Coronary artery (tissue), 2 donors: ENCODE measurements around the gene GOLGA1.

Experiments used
- DNase-seq: peaks from one replicate; pipeline ENCODE4 v3.0.0-alpha.2; 2017; ENCODE audit warnings: low spot score
- H3K27ac ChIP-seq, 2 donors: fragments of 200-600 bp; sonication (generic); one replicate each; pipeline ENCODE4 v1.5.1; 2016 to 2019
- H3K4me3 ChIP-seq: fragments of 200-600 bp; sonication (generic); 2 replicates; pipeline ENCODE4 v1.5.1; 2016; ENCODE audit warnings: mild to moderate bottlenecking, moderate library complexity
- TF ChIP-seq, protein P1 (sequence below): fragments of 200-600 bp; sonication (generic); IDR thresholded peaks from one replicate; pipeline ENCODE4 v1.5.1; 2019; ENCODE audit warnings: antibody characterized with exemption

GOLGA1 gene

GRCh38 chr9:124890179-124890578 is 50.7 kb downstream of the GOLGA1 start:
- no peak for DNase-seq
- TF ChIP-seq, protein P1, sequence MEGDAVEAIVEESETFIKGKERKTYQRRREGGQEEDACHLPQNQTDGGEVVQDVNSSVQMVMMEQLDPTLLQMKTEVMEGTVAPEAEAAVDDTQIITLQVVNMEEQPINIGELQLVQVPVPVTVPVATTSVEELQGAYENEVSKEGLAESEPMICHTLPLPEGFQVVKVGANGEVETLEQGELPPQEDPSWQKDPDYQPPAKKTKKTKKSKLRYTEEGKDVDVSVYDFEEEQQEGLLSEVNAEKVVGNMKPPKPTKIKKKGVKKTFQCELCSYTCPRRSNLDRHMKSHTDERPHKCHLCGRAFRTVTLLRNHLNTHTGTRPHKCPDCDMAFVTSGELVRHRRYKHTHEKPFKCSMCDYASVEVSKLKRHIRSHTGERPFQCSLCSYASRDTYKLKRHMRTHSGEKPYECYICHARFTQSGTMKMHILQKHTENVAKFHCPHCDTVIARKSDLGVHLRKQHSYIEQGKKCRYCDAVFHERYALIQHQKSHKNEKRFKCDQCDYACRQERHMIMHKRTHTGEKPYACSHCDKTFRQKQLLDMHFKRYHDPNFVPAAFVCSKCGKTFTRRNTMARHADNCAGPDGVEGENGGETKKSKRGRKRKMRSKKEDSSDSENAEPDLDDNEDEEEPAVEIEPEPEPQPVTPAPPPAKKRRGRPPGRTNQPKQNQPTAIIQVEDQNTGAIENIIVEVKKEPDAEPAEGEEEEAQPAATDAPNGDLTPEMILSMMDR: no peak
- Histone ChIP-seq H3K27ac (no peak overlapping the region), H3K4me3 (no peak overlapping the region)

DNA sequence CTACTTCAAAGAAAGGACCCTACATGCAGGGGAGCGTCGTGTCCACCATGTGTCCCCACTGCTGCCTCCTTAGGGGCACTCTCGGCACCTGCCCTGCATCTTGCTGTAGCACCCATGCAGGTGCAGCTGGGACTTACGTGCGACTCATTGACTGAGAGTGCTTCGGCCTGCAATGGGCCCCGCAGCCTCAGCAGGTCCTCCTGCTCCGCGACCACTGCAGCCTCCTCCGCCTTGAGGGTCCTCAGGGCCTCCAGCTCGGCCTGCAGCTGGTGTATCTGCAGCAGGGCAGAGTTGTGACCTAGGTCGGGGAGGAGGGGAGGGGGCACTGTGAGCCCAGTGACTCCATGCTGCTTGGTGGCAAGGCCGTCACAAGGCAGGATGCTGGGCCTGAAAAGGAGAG is 51.9 kb downstream of the GOLGA1 start:
- TF ChIP-seq, protein P1: no peak

DNA sequence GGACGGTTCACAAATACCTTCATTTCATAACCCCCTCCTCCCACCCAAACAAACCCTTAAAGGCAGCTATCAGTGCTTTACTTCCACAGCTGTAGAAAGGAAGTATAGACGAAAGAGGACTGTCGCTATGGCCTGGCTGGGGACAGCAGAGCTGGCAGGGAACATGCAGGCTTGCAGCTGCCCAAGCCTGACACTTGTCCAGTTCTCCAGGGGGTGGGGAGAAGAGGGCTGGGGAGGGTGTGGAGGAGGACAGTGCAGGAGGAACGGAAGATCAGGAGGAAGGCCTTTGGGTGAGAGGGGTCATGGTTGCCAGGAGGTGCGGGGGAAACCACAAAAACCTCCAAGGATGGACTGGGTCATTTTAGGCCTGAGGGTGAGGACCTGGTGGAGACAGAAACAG is 53.1 kb downstream of the GOLGA1 start:
- no peak for DNase-seq
- Histone ChIP-seq H3K4me3 (no peak overlapping the region), H3K27ac (no peak overlapping the region)
- TF ChIP-seq, protein P1: no peak

More for the DNA sequence above, 51.9 kb downstream of the GOLGA1 start:
- Histone ChIP-seq H3K4me3 (no peak overlapping the region), H3K27ac (no peak overlapping the region)
- DNase-seq: no peak

DNA sequence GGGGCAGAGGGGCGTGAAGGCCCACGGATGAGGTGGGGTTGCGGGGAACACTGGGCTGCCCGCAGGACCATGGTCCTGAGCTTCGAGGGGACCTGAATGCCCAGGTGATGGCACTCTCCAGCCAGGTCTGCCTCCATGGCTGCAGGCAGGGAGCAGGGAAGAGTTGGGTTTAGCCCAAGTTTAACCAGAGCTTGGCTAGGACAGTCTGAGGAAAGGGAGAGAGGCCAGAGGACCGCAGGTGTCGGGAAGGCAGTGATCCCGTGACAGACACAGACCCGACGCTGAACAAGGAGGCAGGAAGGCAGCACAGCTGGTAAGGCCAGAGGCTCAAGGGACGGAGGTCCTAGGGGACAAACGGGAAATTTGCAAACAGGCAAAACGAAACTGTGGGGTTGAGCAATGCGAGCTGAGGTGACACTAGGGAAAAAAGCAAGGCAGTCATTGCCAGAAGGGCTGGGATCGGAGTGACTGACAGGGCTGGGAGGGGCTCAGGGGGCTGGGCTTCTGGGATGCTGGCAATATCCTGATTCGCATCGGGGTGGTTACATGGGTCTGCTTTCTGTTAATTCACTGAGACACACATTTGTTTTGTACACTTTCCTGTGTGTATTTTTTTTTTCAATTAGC is 53.9 kb downstream of the GOLGA1 start:
- TF ChIP-seq, protein P1: no peak
- no peak overlapping the region for H3K27ac ChIP-seq
- DNase-seq: no peak
- no peak overlapping the region for H3K4me3 ChIP-seq

DNA sequence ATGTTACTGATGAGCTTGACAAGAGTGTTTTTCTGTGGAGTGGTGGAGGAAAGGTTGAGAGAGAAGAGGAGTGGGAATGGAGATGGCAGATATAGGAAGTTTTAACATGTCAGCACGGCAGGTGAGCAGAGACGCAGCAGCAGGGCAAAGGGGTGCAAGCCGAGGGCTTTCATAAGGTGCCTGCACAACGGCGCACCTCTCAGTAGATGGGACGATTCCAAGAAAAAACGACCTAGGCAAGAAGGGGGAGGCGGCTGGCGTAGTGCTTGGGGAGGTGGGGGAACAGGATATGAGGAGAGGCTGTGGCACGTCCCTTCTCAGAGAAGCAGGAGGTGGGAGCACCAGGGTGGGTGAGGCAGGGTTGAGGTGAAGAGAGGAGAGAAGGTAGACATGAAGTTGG is 54.4 kb downstream of the GOLGA1 start:
- TF ChIP-seq, protein P1: no peak

GRCh38 chr9:124885551-124885950 is 55.3 kb downstream of the GOLGA1 start:
- no peak for DNase-seq
- H3K4me3 ChIP-seq: no peak overlapping the region

More for the DNA sequence above, 54.4 kb downstream of the GOLGA1 start:
- DNase-seq: no peak
- Histone ChIP-seq H3K27ac (no peak overlapping the region), H3K4me3 (no peak overlapping the region)

DNA sequence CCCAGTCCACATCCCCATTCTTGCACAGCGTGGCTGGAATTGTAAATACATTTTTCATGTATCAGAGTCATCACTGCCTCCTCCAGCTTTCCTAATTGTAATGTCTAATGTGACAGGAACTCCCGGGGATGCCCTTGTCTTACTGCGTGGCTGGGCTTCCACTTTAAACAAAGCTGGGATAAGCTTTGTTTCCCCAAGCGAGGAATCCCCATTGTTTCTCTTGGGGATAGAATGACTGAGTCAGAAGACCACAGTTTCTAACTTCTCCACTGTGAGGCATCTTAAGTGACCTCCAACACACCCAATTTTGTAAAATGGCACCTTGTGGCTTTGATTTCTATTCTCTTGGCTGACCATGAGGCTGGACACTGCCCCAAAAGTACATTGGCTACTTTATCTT is 56.5 kb downstream of the GOLGA1 start:
- Histone ChIP-seq H3K27ac (no peak overlapping the region), H3K4me3 (no peak overlapping the region)
- TF ChIP-seq, protein P1: no peak
- DNase-seq: no peak

More at GRCh38 chr9:124885551-124885950, 55.3 kb downstream of the GOLGA1 start:
- H3K27ac ChIP-seq: no peak overlapping the region
- TF ChIP-seq, protein P1: no peak
